Measurements from ENCODE around the gene FRAT2.
"Not testable (repeated sequence)": the region's sequence is repeated elsewhere in the genome, so short reads cannot be mapped to it uniquely, and the experiment has no call there.

Gene FRAT2

DNA sequence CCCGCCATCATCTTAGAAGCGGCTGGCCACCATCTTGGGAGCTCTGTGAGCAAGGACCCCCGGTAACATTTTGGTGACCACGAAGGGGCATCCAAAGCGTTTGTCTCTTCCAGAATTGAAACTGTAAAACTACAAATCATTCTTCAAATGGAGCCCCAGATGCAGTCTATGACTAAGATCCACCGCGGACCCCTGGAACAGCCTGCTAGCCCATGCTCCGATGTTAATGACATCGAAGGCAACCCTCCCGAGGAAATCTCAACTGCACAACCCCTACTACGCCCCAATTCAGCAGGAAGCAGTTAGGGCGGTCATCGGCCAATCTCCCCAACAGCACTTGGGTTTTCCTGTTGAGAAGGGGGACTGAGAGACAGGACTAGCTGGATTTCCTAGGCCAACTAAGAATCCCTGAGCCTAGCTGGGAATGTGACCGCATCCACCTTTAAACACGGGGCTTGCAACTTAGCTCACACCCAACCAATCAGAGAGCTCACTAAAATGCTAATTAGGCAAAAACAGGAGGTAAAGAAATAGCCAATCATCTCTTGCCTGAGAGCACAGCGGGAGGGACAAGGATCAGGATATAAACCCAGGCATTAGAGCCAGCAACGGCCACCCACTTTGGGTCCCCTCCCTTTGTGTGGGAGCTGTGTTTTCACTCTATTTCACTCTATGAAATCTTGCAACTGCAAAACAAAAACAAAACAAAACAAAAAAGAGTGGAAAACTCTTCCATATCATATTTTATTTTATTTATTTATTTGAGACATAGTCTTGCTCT lies 43.8 kb downstream of the FRAT2 start:
- not testable (repeated sequence) for DNase-seq

DNA sequence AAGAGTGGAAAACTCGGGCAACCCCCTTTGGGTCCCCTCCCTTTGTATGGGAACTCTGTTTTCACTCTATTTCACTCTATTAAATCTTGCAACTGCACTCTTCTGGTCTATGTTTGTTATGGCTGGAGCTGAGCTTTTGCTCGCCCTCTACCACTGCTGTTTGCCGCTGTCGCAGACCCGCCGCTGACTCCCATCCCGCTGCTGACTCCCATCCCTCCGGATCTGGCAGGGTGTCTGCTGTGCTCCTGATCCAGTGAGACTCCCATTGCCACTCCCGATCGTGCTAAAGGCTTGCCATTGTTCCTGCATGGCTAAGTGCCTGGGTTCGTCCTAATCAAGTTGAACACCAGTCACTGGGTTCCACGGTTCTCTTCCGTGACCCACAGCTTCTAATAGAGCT lies 44.5 kb downstream of the FRAT2 start:
- DNase-seq: not testable (repeated sequence)

Measured in eye (tissue), 1 donor.